ENCODE data around the gene CST9L.

- no peak for TF ChIP-seq CTCF (IDR thresholded peaks at IDR 0.05)
- no peak for TF ChIP-seq POLR2A (IDR thresholded peaks at IDR 0.05)
These were observed 35.8 kb downstream of the CST9L start for GRCh38 chr20:23532533-23532932.

Measured in right lobe of liver (tissue), 4 donors.